ENCODE measurements around the gene SPATA2L. TPM values are rescaled to one million over a fixed set of nuclear protein-coding genes. Genes with fewer than 3 reads are reported as not detected.

Gene SPATA2L, protein sequence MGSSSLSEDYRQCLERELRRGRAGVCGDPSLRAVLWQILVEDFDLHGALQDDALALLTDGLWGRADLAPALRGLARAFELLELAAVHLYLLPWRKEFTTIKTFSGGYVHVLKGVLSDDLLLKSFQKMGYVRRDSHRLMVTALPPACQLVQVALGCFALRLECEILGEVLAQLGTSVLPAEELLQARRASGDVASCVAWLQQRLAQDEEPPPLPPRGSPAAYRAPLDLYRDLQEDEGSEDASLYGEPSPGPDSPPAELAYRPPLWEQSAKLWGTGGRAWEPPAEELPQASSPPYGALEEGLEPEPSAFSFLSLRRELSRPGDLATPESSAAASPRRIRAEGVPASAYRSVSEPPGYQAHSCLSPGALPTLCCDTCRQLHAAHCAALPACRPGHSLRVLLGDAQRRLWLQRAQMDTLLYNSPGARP
- total RNA-seq, result 10 to 100 TPM in 1 of 2 donors, 1 to 10 TPM in 1; 5.9 to 12.7 TPM

DNA sequence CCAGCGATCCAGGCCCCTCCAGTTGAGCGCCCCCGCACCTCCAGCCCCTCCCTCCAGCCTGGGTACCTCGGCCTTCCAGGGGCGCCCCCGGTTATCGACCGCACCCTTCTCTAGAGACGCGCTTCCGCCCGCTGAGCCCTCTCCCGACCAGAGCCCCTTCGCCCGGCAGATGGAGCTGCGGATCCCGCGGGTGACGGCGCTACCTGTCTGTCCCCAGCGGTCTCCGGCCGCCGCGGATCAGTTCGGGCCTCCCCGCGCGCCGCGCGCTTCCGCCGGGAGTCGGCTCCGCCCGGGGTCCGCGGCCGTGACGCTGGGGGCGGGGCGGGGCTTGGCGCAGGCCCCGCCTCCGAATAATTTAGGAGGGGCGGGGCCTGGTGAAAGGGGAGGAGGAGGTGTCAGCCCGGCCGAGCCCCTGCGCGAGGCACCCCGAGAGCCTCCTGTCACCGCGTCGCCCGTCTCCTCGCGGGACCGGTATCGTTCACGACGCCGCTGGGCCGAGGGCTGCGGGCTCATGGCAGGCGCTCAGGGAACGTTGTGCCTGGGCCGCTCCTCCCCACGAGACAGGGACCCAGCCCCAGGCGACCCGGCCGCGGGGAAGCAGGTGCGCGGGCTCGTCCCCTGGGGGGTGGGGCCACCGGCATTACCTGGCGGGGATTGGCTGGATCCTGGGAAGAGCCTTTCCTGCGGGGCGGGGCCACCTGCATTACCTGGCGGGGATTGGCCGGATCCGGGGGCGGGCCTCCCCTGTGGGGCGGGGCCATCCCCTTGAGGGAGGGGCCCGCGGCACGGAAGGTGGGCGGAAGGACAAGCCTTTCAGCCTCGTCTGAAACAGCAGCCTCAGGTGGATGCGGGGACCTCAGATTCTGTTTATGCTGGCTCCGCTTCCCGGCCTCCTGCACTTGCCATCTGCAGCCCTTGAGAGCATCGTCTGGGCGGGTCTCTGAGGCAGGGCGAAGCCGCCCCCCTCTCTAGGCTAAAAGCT, at the start of gene SPATA2L:
SPATA2L (minus strand) TSS at position 281 of the 982 bp plus-strand sequence. CDS start 473 bp downstream, outside the sequence.
- DNase-seq (ENCODE audit: low spot score), result peak; percentile 84
- Histone ChIP-seq H3K27me3 (no peaks in the 10 kb centered on the region), H3K4me3 (peak within 1 kb of the TSS; percentile 72 to 74), H3K27ac (peak within 1 kb of the TSS; percentile 86), H3K36me3 (no peaks in the 10 kb centered on the region), H3K4me1 (peaks cover 0 to 34% of the 10 kb centered on the region in 2 donors), H3K9me3 (no peaks in the 10 kb centered on the region)
- TF ChIP-seq, protein P1, sequence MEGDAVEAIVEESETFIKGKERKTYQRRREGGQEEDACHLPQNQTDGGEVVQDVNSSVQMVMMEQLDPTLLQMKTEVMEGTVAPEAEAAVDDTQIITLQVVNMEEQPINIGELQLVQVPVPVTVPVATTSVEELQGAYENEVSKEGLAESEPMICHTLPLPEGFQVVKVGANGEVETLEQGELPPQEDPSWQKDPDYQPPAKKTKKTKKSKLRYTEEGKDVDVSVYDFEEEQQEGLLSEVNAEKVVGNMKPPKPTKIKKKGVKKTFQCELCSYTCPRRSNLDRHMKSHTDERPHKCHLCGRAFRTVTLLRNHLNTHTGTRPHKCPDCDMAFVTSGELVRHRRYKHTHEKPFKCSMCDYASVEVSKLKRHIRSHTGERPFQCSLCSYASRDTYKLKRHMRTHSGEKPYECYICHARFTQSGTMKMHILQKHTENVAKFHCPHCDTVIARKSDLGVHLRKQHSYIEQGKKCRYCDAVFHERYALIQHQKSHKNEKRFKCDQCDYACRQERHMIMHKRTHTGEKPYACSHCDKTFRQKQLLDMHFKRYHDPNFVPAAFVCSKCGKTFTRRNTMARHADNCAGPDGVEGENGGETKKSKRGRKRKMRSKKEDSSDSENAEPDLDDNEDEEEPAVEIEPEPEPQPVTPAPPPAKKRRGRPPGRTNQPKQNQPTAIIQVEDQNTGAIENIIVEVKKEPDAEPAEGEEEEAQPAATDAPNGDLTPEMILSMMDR (IDR thresholded peaks at IDR 0.05), result no peak

GRCh38 chr16:89749637-89750036, 48.1 kb upstream of the SPATA2L start:
- H3K27ac ChIP-seq, result no peak overlapping the region
- no peaks in the 10 kb centered on the region for H3K36me3 ChIP-seq
- no peaks in the 10 kb centered on the region for H3K9me3 ChIP-seq
- no peaks in the 10 kb centered on the region for H3K27me3 ChIP-seq
- H3K4me1 ChIP-seq, result no peaks in the 10 kb centered on the region
- no peak for DNase-seq (ENCODE audit: low spot score)
- H3K4me3 ChIP-seq, result no peak overlapping the region
- TF ChIP-seq, protein P1 (IDR thresholded peaks at IDR 0.05), result no peak

GRCh38 chr16:89748921-89749320, 47.4 kb upstream of the SPATA2L start:
- Histone ChIP-seq H3K4me1 (no peaks in the 10 kb centered on the region), H3K27ac (no peak overlapping the region), H3K36me3 (no peaks in the 10 kb centered on the region), H3K4me3 (no peak overlapping the region), H3K9me3 (no peaks in the 10 kb centered on the region), H3K27me3 (no peaks in the 10 kb centered on the region)
- TF ChIP-seq, protein P1 (IDR thresholded peaks at IDR 0.05), result no peak
- DNase-seq (ENCODE audit: low spot score), result no peak

- no peak overlapping the region for H3K27ac ChIP-seq
- no peak for DNase-seq (ENCODE audit: low spot score)
- TF ChIP-seq, protein P1 (IDR thresholded peaks at IDR 0.05), result no peak
- H3K36me3 ChIP-seq, result no peaks in the 10 kb centered on the region
- H3K9me3 ChIP-seq, result no peaks in the 10 kb centered on the region
- no peak overlapping the region for H3K4me3 ChIP-seq
- no peaks in the 10 kb centered on the region for H3K27me3 ChIP-seq
- no peaks in the 10 kb centered on the region for H3K4me1 ChIP-seq
Measured at GRCh38 chr16:89748076-89748475, 46.6 kb upstream of the SPATA2L start.

- Histone ChIP-seq H3K36me3 (peaks cover 2% of the 10 kb centered on the region), H3K4me3 (no peak overlapping the region), H3K9me3 (no peaks in the 10 kb centered on the region), H3K27ac (no peak overlapping the region), H3K27me3 (no peaks in the 10 kb centered on the region), H3K4me1 (no peaks in the 10 kb centered on the region)
- DNase-seq (ENCODE audit: low spot score), result no peak
- TF ChIP-seq, protein P1 (IDR thresholded peaks at IDR 0.05), result no peak
Measured at GRCh38 chr16:89746043-89746442, 44.5 kb upstream of the SPATA2L start.

All from right atrium auricular region (tissue), 2 donors.